Ectodermal cell (in vitro differentiated cells): ENCODE data around the gene TMEM170B.

Experiments
- H3K27ac ChIP-seq: 2 replicates; pipeline ENCODE4 v1.7.0; 2013; ENCODE audit warnings: mild to moderate bottlenecking, low read depth, low read length; ENCODE audit not compliant: insufficient read depth, poor library complexity, severe bottlenecking
- H3K27me3 ChIP-seq: 2 replicates; pipeline ENCODE4 v1.7.0; 2013; ENCODE audit warnings: mild to moderate bottlenecking, low read length; ENCODE audit not compliant: insufficient read depth, control insufficient read depth, poor library complexity, severe bottlenecking
- H3K36me3 ChIP-seq: one replicate; pipeline ENCODE4 v1.7.0; 2013; ENCODE audit warnings: low read length; ENCODE audit not compliant: control insufficient read depth, insufficient read depth
- H3K4me1 ChIP-seq: one replicate; pipeline ENCODE4 v1.7.0; 2013; ENCODE audit warnings: low read length; ENCODE audit not compliant: control insufficient read depth, insufficient read depth
- H3K4me3 ChIP-seq: 2 replicates; pipeline ENCODE4 v1.7.0; 2013; ENCODE audit warnings: low read depth, low read length, control low read depth; ENCODE audit not compliant: insufficient read depth
- H3K9me3 ChIP-seq: 2 replicates; pipeline ENCODE4 v1.7.0; 2013; ENCODE audit warnings: mild to moderate bottlenecking, low read length, moderate library complexity; ENCODE audit not compliant: control insufficient read depth
- WGBS, 2 experiments: methylation state at CpG; one replicate each; pipeline ENCODE4 v1.1.7; 2013; ENCODE audit warnings: missing lambda C conversion rate in 2 of 2; 5-methylcytosine and 5-hydroxymethylcytosine counted together

TMEM170B gene

DNA sequence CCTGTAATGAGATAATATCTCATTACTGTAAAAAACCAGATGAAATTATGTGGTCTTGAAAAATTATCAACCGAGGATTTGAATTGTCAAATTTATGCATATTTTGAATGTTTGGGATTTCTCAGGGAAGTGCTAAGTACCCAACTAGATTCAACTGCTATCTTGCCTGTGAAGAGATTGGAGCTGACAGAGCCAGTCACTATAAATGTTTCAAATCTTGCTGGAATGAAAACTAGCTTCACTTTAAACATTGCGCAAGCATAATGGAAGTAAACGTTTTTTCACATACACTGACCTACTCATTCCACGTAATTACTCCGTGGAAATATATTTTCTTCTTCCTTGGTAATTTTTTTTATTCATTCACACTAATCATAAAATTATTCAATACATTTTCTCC lies 46.7 kb downstream of the TMEM170B start:
- no peaks in the 10 kb centered on the region for H3K36me3 ChIP-seq
- H3K27ac ChIP-seq: no peak overlapping the region
- H3K4me3 ChIP-seq: no peak overlapping the region
- no peaks in the 10 kb centered on the region for H3K9me3 ChIP-seq
- H3K27me3 ChIP-seq: no peaks in the 10 kb centered on the region
- H3K4me1 ChIP-seq: peaks cover 3% of the 10 kb centered on the region
- 85 to 87% methylated on average over 5 of the region's 5 CpGs for WGBS, 2 experiments

DNA sequence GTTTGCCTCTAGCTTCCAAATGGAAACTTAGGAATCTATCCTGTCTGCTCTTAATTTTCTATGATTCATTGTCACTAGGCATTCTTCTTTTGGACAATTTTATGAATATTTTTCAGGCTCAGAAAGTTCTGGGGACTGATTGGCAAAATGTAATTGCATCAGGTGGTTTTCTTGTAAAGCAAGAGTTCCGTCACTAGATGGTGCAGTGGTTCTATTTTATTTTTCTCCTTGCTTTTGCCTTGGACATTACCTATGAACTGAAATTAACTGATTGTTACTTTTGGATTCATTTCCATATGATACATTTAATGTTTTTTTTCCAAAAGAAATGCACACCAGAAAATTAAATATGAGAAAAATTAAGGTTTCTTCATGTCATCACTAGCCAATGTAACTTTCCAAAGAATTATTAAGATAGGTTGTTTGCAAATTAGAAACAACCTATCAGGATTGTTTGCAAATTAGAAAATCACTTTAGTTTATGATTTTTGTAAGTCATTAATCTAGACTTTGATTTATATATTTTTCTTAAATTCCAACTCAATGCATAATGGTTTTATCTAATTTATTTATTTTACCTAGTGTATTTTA lies 48.0 kb downstream of the TMEM170B start:
- no peaks in the 10 kb centered on the region for H3K9me3 ChIP-seq
- no peak overlapping the region for H3K27ac ChIP-seq
- no peak overlapping the region for H3K4me3 ChIP-seq
- 0% methylated on average over 1 of the region's 1 CpG for WGBS, 2 experiments
- H3K4me1 ChIP-seq: peaks cover 3% of the 10 kb centered on the region
- H3K27me3 ChIP-seq: no peaks in the 10 kb centered on the region
- H3K36me3 ChIP-seq: no peaks in the 10 kb centered on the region

DNA sequence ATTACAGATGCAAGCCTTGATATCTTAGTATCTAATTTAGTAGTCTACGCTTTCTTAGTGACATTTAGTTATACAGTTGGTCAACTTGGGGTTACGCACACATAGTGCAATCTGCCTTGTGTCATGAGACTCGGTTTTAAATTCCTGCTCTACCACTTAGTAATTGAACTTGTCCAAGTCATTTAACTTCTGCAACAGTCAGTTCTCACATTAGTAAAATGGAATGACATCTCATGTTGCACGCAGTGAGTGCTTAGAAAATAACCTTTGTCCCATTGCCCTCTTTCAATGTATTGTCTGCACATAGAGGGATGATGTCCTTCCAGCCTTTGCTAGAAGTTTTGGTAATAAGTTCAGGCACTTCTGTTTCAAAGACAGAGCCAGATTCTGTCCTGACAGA lies 48.6 kb downstream of the TMEM170B start:
- no peaks in the 10 kb centered on the region for H3K9me3 ChIP-seq
- 84% methylated on average over 4 of the region's 4 CpGs for WGBS, 2 experiments

DNA sequence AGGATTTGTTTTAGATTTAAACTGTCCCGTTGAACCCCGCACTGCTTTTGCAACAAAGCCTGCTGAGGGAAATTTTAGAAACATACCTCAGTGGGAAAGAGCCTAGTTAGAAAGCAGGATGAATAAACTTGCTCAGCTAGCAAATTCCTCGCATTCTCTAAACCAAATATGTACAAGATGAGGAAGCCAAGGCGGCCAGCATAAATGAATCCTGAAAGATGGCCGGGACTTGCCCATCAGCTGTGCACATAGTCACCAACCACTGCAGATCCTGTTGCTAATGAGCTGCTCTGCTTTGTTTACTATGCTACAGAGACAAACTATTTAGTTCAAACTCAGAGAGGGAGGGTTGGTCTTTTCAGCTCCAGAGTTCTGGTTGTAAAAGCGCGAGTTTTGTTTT lies 49.0 kb downstream of the TMEM170B start:
- 72% methylated on average over 7 of the region's 7 CpGs for WGBS, 2 experiments
- Histone ChIP-seq H3K27ac (peak overlapping the region; percentile 69), H3K4me1 (peaks cover 3% of the 10 kb centered on the region), H3K9me3 (no peaks in the 10 kb centered on the region), H3K36me3 (no peaks in the 10 kb centered on the region), H3K4me3 (no peak overlapping the region), H3K27me3 (no peaks in the 10 kb centered on the region)

More for the DNA sequence above, 48.6 kb downstream of the TMEM170B start:
- Histone ChIP-seq H3K36me3 (no peaks in the 10 kb centered on the region), H3K27ac (peak overlapping the region; percentile 69), H3K4me1 (peaks cover 3% of the 10 kb centered on the region), H3K27me3 (no peaks in the 10 kb centered on the region), H3K4me3 (no peak overlapping the region)

DNA sequence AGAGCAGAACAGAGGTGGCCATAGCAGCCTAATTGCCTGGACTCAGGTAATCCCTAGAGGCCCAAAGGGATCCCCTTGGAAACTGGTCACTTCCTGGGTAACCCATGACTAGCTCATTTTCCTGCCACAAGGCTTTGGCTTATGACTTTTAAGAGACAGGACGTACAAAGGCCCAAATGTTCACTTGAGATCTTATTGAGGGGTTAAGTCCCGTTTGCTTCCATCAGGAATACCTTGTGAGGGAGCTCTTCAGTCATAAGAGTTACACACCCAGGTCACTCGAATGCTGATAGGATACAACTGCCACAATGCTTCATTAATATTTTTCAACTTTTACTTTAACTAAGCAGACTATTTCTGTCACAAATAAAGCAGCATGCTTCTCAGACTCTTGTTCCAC lies 51.7 kb downstream of the TMEM170B start:
- 75 to 78% methylated on average over 3 of the region's 3 CpGs for WGBS, 2 experiments

DNA sequence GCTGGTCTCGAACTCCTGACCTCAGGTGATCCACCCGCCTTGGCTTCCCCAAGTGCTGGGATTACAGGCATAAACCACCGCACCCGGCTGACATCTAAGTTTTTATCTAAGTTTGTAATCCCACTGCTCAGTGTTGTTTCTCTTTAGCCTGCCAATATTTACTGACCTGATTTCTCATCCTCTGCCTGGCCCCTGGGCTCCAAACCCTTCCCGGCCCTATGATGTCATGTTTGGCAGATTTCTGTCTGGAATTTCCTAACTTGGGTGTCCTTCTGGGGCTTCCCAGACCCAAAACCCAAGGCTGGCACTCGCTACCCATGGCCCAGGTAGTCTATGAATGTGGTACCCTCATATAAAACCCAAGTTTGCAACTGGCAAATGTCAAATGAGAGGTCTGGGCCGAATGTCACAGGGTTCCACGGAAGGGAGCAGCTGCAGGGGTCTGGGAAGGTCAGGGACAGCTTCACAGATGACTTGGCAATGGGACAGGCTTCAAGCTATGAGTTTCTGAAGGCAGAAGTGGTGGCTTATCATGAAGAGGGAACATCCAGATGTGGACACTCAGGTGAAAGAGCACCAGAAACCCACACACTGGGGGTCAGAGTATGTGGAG lies 54.9 kb downstream of the TMEM170B start:
- no peak overlapping the region for H3K4me3 ChIP-seq
- H3K27ac ChIP-seq: no peak overlapping the region
- 90 to 95% methylated on average over 8 of the region's 8 CpGs for WGBS, 2 experiments
- no peaks in the 10 kb centered on the region for H3K9me3 ChIP-seq
- H3K27me3 ChIP-seq: no peaks in the 10 kb centered on the region
- no peaks in the 10 kb centered on the region for H3K4me1 ChIP-seq
- H3K36me3 ChIP-seq: no peaks in the 10 kb centered on the region

More for the DNA sequence above, 51.7 kb downstream of the TMEM170B start:
- Histone ChIP-seq H3K36me3 (no peaks in the 10 kb centered on the region), H3K27ac (no peak overlapping the region), H3K27me3 (no peaks in the 10 kb centered on the region), H3K9me3 (no peaks in the 10 kb centered on the region), H3K4me1 (peaks cover 3% of the 10 kb centered on the region), H3K4me3 (no peak overlapping the region)

DNA sequence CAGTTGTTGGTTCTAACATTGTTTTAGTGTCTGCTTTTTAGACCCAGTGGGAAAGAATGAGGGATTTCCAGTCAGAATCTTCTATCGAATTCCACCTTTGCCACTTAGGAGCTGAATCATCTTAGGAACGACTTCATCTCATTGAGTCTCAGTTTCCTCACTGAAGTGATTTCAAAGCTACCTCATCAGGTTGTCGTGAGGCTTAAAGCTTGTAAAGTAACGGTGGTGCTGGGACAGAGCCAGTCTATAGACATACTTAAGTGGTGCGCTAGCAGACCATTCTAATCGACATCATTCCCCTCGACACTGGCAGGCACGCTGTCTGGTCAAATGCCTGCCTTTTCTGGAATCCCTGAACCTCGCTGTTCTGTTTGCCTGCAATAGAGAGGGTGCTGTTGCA lies 55.5 kb downstream of the TMEM170B start:
- Histone ChIP-seq H3K27me3 (no peaks in the 10 kb centered on the region), H3K27ac (no peak overlapping the region), H3K36me3 (no peaks in the 10 kb centered on the region), H3K4me3 (no peak overlapping the region), H3K4me1 (no peaks in the 10 kb centered on the region), H3K9me3 (no peaks in the 10 kb centered on the region)
- 93 to 95% methylated on average over 9 of the region's 9 CpGs for WGBS, 2 experiments

DNA sequence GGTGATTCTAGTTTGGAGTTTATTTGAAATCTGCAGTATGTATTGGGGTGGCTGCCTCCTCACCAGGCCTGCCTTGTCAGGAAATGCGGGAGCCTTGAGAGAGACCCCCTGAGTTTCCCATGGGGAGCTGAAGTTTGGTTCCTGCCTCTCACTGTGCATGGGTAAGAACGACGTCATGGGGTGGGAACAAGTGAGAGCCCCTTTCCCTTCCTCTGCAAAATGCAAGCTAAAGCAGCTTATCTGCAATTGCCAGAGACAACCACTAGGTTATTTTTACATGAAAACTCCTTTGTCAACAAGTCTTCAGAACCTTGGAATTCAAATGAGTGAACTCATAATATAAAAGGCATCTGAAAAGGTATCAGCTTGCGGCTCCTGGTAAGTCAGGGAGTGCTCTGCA lies 58.4 kb downstream of the TMEM170B start:
- no peak overlapping the region for H3K4me3 ChIP-seq
- H3K36me3 ChIP-seq: no peaks in the 10 kb centered on the region
- no peak overlapping the region for H3K27ac ChIP-seq
- H3K27me3 ChIP-seq: no peaks in the 10 kb centered on the region
- no peaks in the 10 kb centered on the region for H3K9me3 ChIP-seq
- no peaks in the 10 kb centered on the region for H3K4me1 ChIP-seq
- 51 to 55% methylated on average over 4 of the region's 4 CpGs for WGBS, 2 experiments

DNA sequence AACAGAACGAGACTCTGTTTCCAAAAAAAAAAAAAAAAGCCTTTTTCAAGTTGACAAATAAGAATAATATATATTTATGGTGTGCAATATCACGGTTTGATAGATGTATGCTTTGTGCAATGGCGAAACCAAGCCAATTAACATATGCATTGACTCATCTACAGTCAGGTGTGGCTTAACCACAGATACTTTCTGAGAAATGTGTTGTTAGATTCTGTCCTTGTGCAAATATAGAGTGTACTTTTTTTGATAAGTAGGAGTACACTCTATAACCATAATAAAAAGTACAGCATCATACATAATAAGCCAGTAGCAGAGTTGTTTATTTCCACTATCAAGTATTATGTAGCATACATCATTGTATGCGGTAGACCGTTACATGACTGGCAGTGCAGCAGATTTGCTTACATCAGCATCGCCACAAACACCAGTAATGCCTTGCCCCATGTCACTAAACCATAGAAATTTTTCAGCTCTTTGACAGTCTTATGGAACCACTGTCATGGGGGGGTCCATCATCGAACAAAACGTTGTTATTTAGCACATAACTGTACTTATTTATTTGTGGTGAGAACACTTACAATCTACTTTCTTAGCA lies 59.2 kb downstream of the TMEM170B start:
- no peaks in the 10 kb centered on the region for H3K27me3 ChIP-seq
- whole genome bisulfite sequencing, 2 experiments: 95 to 100% methylated on average over 5 to 8 of the region's 8 CpGs
- peaks cover 2% of the 10 kb centered on the region for H3K4me1 ChIP-seq
- no peak overlapping the region for H3K4me3 ChIP-seq
- H3K27ac ChIP-seq: no peak overlapping the region
- no peaks in the 10 kb centered on the region for H3K36me3 ChIP-seq
- no peaks in the 10 kb centered on the region for H3K9me3 ChIP-seq

DNA sequence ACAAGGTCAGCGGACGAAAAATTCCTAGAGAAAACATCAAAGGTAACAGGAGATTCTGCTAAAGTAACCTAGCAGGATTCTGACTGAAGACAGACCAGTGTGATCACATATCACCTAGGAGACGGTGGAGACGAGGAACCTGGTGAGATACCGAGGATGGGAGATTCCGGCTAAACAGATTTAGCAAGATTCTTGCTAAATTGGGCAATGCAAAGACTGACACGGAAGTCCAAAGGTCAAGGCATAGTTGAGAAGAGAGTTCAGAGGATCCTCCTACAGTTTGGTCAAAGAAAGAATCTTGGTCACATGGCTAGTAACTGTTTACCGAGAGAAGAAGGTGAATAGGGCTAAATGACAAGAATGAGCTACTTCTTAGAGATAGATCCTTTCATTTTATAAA lies 61.1 kb downstream of the TMEM170B start:
- Histone ChIP-seq H3K9me3 (no peaks in the 10 kb centered on the region), H3K27ac (no peak overlapping the region), H3K4me1 (peaks cover 10% of the 10 kb centered on the region), H3K4me3 (no peak overlapping the region), H3K27me3 (no peaks in the 10 kb centered on the region), H3K36me3 (no peaks in the 10 kb centered on the region)
- 90 to 93% methylated on average over 8 of the region's 8 CpGs for WGBS, 2 experiments
